ENCODE results near the gene DPM1. TPM values are rescaled to one million over a fixed set of nuclear protein-coding genes. Genes with fewer than 3 reads are reported as not detected.

The DPM1 gene
- total and polyA plus RNA-seq, 12 donors: 29.4 to 52.8 (median 48.0) TPM

GRCh38 chr20:50911716-50912115, 46.6 kb downstream of the DPM1 start:
- intact Hi-C loops (cut with DNase I): loop anchor here in 1 of 10 donors (10.0 kb wide), 1 partner anchor 117 kb away; the partner anchor contains the start of gene BCAS4
- 64 to 66% methylated on average over 1 of the region's 1 CpG for WGBS, 2 donors
- Histone ChIP-seq H3K4me1 (peaks cover 7 to 88% (median 51%) of the 10 kb centered on the region in 9 donors), H3K36me3 (peaks cover 0 to 7% (median 0%) of the 10 kb centered on the region in 9 donors), H3K27me3 (no peaks in the 10 kb centered on the region), H3K4me3 (no peak overlapping the region), H3K9me3 (no peaks in the 10 kb centered on the region), H3K27ac (no peak overlapping the region)
- ATAC-seq (no peak), DNase-seq (no peak)
- TF ChIP-seq CTCF (IDR thresholded peaks at IDR 0.05): no peak

GRCh38 chr20:50911030-50911429, 47.3 kb downstream of the DPM1 start:
- Histone ChIP-seq H3K9me3 (no peaks in the 10 kb centered on the region), H3K4me1 (peaks cover 7 to 88% (median 44%) of the 10 kb centered on the region in 9 donors), H3K27me3 (no peaks in the 10 kb centered on the region), H3K4me3 (no peak overlapping the region), H3K27ac (no peak overlapping the region), H3K36me3 (peaks cover 0 to 6% (median 0%) of the 10 kb centered on the region in 9 donors)
- TF ChIP-seq CTCF (IDR thresholded peaks at IDR 0.05): no peak
- no peak for ATAC-seq
- 56 to 65% methylated on average over 3 of the region's 3 CpGs for WGBS, 2 donors
- intact Hi-C loops (cut with DNase I): loop anchor here in 1 of 10 donors (10.0 kb wide), 1 partner anchor 116 kb away; the partner anchor contains the start of gene BCAS4
- DNase-seq: no peak

- Histone ChIP-seq H3K27me3 (no peaks in the 10 kb centered on the region), H3K4me3 (no peak overlapping the region), H3K27ac (no peak overlapping the region), H3K9me3 (no peaks in the 10 kb centered on the region), H3K36me3 (peaks cover 0 to 6% (median 0%) of the 10 kb centered on the region in 9 donors), H3K4me1 (peaks cover 2 to 88% (median 44%) of the 10 kb centered on the region in 9 donors)
- ATAC-seq (no peak), DNase-seq (no peak)
- intact Hi-C loops (cut with DNase I): no loop called here
- no peak for TF ChIP-seq CTCF (IDR thresholded peaks at IDR 0.05)
- 79 to 85% methylated on average over 3 of the region's 3 CpGs for WGBS, 2 donors
Measured at GRCh38 chr20:50909413-50909812, 48.9 kb downstream of the DPM1 start.

- peaks cover 0 to 55% (median 16%) of the 10 kb centered on the region in 9 donors for H3K4me1 ChIP-seq
- WGBS, 2 donors: 68 to 72% methylated on average over 6 of the region's 6 CpGs
- no peak for TF ChIP-seq CTCF (IDR thresholded peaks at IDR 0.05)
Measured at GRCh38 chr20:50904067-50904570, 54.2 kb downstream of the DPM1 start.

More at GRCh38 chr20:50904067-50904570, 54.2 kb downstream of the DPM1 start:
- Histone ChIP-seq H3K27me3 (no peaks in the 10 kb centered on the region), H3K27ac (no peak overlapping the region), H3K9me3 (no peaks in the 10 kb centered on the region), H3K36me3 (peaks cover 0 to 48% (median 4%) of the 10 kb centered on the region in 9 donors), H3K4me3 (no peak overlapping the region)
- intact Hi-C loops (cut with DNase I): no loop called here
- DNase-seq: no peak
- ATAC-seq: no peak
